HCT116 (cell line): ENCODE measurements around the gene PEAK3. TPM values are rescaled to one million over a fixed set of nuclear protein-coding genes. Genes with fewer than 3 reads are reported as not detected.

Experiments used
- ATAC-seq: fragments of 200-7000 bp; cut with Tn5 transposase; 2 replicates; pipeline ENCODE4 v1.9.1; 2020; ENCODE audit warnings: mild to moderate bottlenecking, moderate library complexity
- BruUV-seq: library from RNA; stranded (reverse); fragments of 400-500 nt; replicated peaks from 2 replicates; lab custom pipeline; 2021; lab: Mats Ljungman, UMichigan
- CTCF ChIA-PET: fragments of 300-600 bp; sonication (Branson Sonifier 250); formaldehyde crosslinking; loops from one replicate; lab custom pipeline; 2021; ENCODE audit warnings: antibody characterized with exemption; lab: Charles Lee
- POLR2A ChIA-PET: fragments of 300-600, 350-600 bp; sonication (Branson Sonifier 250); formaldehyde crosslinking; loops from one replicate; lab custom pipeline; 2021; ENCODE audit warnings: antibody characterized with exemption; lab: Charles Lee
- RAD21 ChIA-PET, 2 experiments: fragments of 300-600 bp; sonication (Branson Sonifier 250); formaldehyde crosslinking; loops; one replicate each; lab custom pipeline; 2023; ENCODE audit warnings: low total read pairs in 2 of 2; ENCODE audit not compliant: uncharacterized antibody in 2 of 2, unreplicated experiment in 2 of 2, low non-redundant PET in 1 of 2; lab: Charles Lee
- DNase-seq: peaks from one replicate; pipeline ENCODE4 v3.0.0-alpha.2; 2010; ENCODE audit warnings: low read depth, low spot score
- H2AFZ ChIP-seq: fragments of 200-600 bp; shearing (Covaris generic), sonication (generic); 2 replicates; pipeline ENCODE4 v1.6.1; 2017; ENCODE audit warnings: low read depth, mixed run types, mixed read lengths, antibody characterized with exemption, low read length; ENCODE audit not compliant: poor library complexity, severe bottlenecking
- H3K27ac ChIP-seq: 2 replicates; pipeline ENCODE4 v1.5.1; 2012; ENCODE audit warnings: low read depth, low read length
- H3K27me3 ChIP-seq: fragments of 200-600 bp; sonication (generic); 2 replicates; pipeline ENCODE4 v1.6.1; 2016; ENCODE audit warnings: mixed run types, low read length, mixed read lengths; ENCODE audit not compliant: insufficient read depth
- H3K36me3 ChIP-seq, 2 experiments: fragments of 200-500 bp in 1 of 2; fragments of 200-600 bp in 1 of 2; sonication (Bioruptor generic) in 1 of 2; sonication (generic) in 1 of 2; 2 replicates each; pipeline versions ENCODE4 v1.5.1 to v1.6.1; 2014 to 2016; ENCODE audit warnings: low read length in 2 of 2, inconsistent platforms in 1 of 2, mixed read lengths in 1 of 2, mixed run types in 1 of 2; ENCODE audit not compliant: insufficient read depth in 2 of 2, control insufficient read depth in 1 of 2
- H3K4me1 ChIP-seq, 2 experiments: fragments of 200-600 bp in 1 of 2; sonication (generic) in 1 of 2; 2 replicates each; pipeline versions ENCODE4 v1.5.1 to v1.6.1; 2012 to 2017; ENCODE audit warnings: low read length in 2 of 2, inconsistent platforms in 1 of 2, mild to moderate bottlenecking in 1 of 2, mixed read lengths in 1 of 2, mixed run types in 1 of 2, moderate library complexity in 1 of 2; ENCODE audit not compliant: insufficient read depth in 2 of 2, control insufficient read depth in 1 of 2
- H3K4me2 ChIP-seq: fragments of 200-600 bp; sonication (generic); 2 replicates; pipeline ENCODE4 v1.6.1; 2017; ENCODE audit warnings: mixed run types, low read length, mixed read lengths
- H3K4me3 ChIP-seq, 2 experiments: fragments of 200-600 bp in 1 of 2; sonication (generic) in 1 of 2; replicated peaks in 1 of 2; 2 replicates each; pipeline ENCODE4 v1.5.1; 2011 to 2016; ENCODE audit warnings: low read length in 2 of 2, control low read depth in 1 of 2, low read depth in 1 of 2, mild to moderate bottlenecking in 1 of 2, mixed read lengths in 1 of 2, mixed run types in 1 of 2
- H3K79me2 ChIP-seq: fragments of 200-600 bp; sonication (generic); 2 replicates; pipeline ENCODE4 v1.6.1; 2017; ENCODE audit warnings: mild to moderate bottlenecking, mixed run types, low read length, moderate library complexity, mixed read lengths; ENCODE audit not compliant: insufficient read depth
- H3K9ac ChIP-seq: fragments of 200-600 bp; sonication (generic); 2 replicates; pipeline ENCODE4 v1.6.1; 2016; ENCODE audit warnings: low read length, mixed read lengths
- H3K9me2 ChIP-seq: fragments of 200-600 bp; sonication (generic), shearing (Covaris generic); 2 replicates; pipeline ENCODE4 v1.6.1; 2017; ENCODE audit warnings: mixed run types, mild to moderate bottlenecking, moderate library complexity; ENCODE audit not compliant: insufficient read depth
- H3K9me3 ChIP-seq, 2 experiments: fragments of 200-500 bp in 1 of 2; fragments of 200-600 bp in 1 of 2; sonication (Bioruptor generic) in 1 of 2; sonication (generic) in 1 of 2; 2 replicates each; pipeline ENCODE4 v1.6.1; 2014 to 2017; ENCODE audit warnings: low read length in 2 of 2, mixed read lengths in 2 of 2, inconsistent platforms in 1 of 2, low read depth in 1 of 2, mild to moderate bottlenecking in 1 of 2, mixed run types in 1 of 2, moderate library complexity in 1 of 2; ENCODE audit not compliant: control insufficient read depth in 1 of 2, insufficient read depth in 1 of 2
- H4K20me1 ChIP-seq: fragments of 200-600 bp; sonication (generic), shearing (Covaris generic); 2 replicates; pipeline ENCODE4 v1.6.1; 2017; ENCODE audit warnings: mixed run types, mild to moderate bottlenecking, moderate library complexity; ENCODE audit not compliant: insufficient read depth
- CBX3 ChIP-seq: IDR thresholded peaks from 2 replicates; pipeline ENCODE4 v1.6.1; 2012; ENCODE audit warnings: low read depth
- EGR1 ChIP-seq: IDR thresholded peaks from 2 replicates; pipeline ENCODE4 v1.6.1; 2012; ENCODE audit warnings: low read depth
- ELF1 ChIP-seq: IDR thresholded peaks from 2 replicates; pipeline ENCODE4 v1.6.1; 2012; ENCODE audit warnings: low read depth, borderline replicate concordance
- EZH2 ChIP-seq: fragments of 200-600 bp; sonication (generic); IDR thresholded peaks from 2 replicates; pipeline ENCODE4 v1.6.1; 2017; ENCODE audit warnings: antibody characterized with exemption, mixed run types
- EZH2phosphoT487 ChIP-seq: fragments of 200-600 bp; IDR thresholded peaks from 2 replicates; pipeline ENCODE4 v1.6.1; 2018; ENCODE audit warnings: antibody characterized with exemption, borderline replicate concordance
- JUND ChIP-seq: IDR thresholded peaks from 2 replicates; pipeline ENCODE4 v1.6.1; 2012
- POLR2A ChIP-seq: IDR thresholded peaks from 2 replicates; pipeline ENCODE4 v1.7.0; 2011; ENCODE audit warnings: borderline replicate concordance; ENCODE audit not compliant: insufficient read depth, insufficient read length; ENCODE audit errors: extremely low read depth
- RAD21 ChIP-seq: IDR thresholded peaks from 2 replicates; pipeline ENCODE4 v1.6.1; 2012; ENCODE audit warnings: low read depth, mild to moderate bottlenecking
- YY1 ChIP-seq: IDR thresholded peaks from 2 replicates; pipeline ENCODE4 v1.6.1; 2011; ENCODE audit warnings: low read length, low read depth, moderate library complexity, mild to moderate bottlenecking; ENCODE audit not compliant: insufficient replicate concordance; ENCODE audit errors: extremely low read depth
- intact Hi-C: fragments of 100-400 bp; cut with micrococcal nuclease; formaldehyde crosslinking; loops from 2 replicates; pipeline ENCODE4 v1.10.0; 2022
- total RNA-seq: library from RNA; stranded (reverse); gene quantifications from one replicate; pipeline ENCODE4 v1.2.1, GENCODE V29; 2021; ENCODE audit not compliant: unreplicated experiment
- TF ChIP-seq, protein P1 (sequence below), 3 experiments: fragments of 200-600 bp in 1 of 3; sonication (generic) in 1 of 3; IDR thresholded peaks in 2 of 3; conservative IDR thresholded peaks in 1 of 3; 2 replicates each; pipeline ENCODE4 v1.5.1; 2012 to 2017; ENCODE audit warnings: low read depth in 2 of 3, low read length in 2 of 3, antibody characterized with exemption in 1 of 3, borderline replicate concordance in 1 of 3, control low read depth in 1 of 3, mild to moderate bottlenecking in 1 of 3, mixed read lengths in 1 of 3, mixed run types in 1 of 3, moderate library complexity in 1 of 3; ENCODE audit not compliant: insufficient read depth in 1 of 3
- TF ChIP-seq, protein P2 (sequence below): IDR thresholded peaks from 2 replicates; pipeline ENCODE4 v1.6.1; 2012
- TF ChIP-seq, protein P3 (sequence below): IDR thresholded peaks from 2 replicates; pipeline ENCODE4 v1.6.1; 2012; ENCODE audit warnings: low read depth

The PEAK3 gene
- total RNA-seq, 1 experiment from 2014 or later: not detected

DNA sequence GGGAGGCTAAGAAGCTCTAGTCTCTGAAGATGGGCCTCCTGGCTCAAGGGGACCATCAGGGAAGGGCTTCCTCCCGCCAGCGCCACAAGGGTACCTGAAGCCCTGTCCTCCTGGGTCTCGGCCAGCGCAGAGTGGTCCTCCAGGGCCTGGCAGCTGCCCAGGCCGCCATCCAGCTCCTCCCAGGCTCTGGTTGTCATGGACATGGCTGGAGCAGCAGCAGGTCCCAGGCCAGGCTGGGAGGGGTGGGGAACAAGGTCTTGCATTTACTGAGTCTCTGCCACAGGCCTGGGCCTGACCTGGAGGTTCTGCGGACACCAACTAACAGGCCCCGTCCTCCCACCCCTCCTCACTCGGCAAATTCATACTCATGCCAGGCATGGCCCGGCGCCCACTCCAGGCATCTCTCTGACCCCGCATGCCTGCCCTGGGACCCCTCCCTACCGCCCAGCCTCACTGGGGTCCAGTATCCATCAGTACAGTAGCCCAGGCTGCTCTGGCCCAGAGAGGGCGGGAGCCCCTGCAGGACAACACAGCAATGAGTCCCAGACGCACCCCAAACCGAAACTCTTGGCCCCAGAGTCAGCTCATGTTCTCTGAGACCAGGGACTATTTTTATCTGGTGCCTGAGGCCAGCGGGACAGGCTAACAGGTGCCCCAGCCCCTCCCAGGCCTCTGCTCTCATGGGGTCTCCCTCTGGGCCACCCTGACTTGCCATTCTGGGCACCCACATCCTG is 26.7 kb downstream of the PEAK3 start:
- H3K27ac ChIP-seq: no peak overlapping the region
- BruUV-seq: no TSS peak
- no peak overlapping the region for H3K4me3 ChIP-seq
- H3K79me2 ChIP-seq: no peaks in the 10 kb centered on the region
- no peaks in the 10 kb centered on the region; a peak in 1 of 4 replicates for H3K4me1 ChIP-seq
- H2AFZ ChIP-seq: no peak overlapping the region
- TF ChIP-seq EGR1: no peak
- TF ChIP-seq, protein P1, sequence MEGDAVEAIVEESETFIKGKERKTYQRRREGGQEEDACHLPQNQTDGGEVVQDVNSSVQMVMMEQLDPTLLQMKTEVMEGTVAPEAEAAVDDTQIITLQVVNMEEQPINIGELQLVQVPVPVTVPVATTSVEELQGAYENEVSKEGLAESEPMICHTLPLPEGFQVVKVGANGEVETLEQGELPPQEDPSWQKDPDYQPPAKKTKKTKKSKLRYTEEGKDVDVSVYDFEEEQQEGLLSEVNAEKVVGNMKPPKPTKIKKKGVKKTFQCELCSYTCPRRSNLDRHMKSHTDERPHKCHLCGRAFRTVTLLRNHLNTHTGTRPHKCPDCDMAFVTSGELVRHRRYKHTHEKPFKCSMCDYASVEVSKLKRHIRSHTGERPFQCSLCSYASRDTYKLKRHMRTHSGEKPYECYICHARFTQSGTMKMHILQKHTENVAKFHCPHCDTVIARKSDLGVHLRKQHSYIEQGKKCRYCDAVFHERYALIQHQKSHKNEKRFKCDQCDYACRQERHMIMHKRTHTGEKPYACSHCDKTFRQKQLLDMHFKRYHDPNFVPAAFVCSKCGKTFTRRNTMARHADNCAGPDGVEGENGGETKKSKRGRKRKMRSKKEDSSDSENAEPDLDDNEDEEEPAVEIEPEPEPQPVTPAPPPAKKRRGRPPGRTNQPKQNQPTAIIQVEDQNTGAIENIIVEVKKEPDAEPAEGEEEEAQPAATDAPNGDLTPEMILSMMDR (IDR thresholded peaks at IDR 0.05 in 2 of 3, conservative IDR thresholded peaks at IDR 0.05 in 1 of 3; ENCODE audit: borderline replicate concordance in 1 of 3, insufficient read depth in 1 of 3, low read depth in 2 of 3, low read length in 2 of 3): no peak
- TF ChIP-seq RAD21: no peak
- no peak for TF ChIP-seq EZH2phosphoT487
- TF ChIP-seq, protein P2, sequence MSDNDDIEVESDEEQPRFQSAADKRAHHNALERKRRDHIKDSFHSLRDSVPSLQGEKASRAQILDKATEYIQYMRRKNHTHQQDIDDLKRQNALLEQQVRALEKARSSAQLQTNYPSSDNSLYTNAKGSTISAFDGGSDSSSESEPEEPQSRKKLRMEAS: no peak
- no peak for TF ChIP-seq CBX3
- TF ChIP-seq EZH2: no peak
- no peak for TF ChIP-seq YY1
- TF ChIP-seq JUND: no peak
- TF ChIP-seq POLR2A: no peak
- no peak for TF ChIP-seq ELF1
- TF ChIP-seq, protein P3, sequence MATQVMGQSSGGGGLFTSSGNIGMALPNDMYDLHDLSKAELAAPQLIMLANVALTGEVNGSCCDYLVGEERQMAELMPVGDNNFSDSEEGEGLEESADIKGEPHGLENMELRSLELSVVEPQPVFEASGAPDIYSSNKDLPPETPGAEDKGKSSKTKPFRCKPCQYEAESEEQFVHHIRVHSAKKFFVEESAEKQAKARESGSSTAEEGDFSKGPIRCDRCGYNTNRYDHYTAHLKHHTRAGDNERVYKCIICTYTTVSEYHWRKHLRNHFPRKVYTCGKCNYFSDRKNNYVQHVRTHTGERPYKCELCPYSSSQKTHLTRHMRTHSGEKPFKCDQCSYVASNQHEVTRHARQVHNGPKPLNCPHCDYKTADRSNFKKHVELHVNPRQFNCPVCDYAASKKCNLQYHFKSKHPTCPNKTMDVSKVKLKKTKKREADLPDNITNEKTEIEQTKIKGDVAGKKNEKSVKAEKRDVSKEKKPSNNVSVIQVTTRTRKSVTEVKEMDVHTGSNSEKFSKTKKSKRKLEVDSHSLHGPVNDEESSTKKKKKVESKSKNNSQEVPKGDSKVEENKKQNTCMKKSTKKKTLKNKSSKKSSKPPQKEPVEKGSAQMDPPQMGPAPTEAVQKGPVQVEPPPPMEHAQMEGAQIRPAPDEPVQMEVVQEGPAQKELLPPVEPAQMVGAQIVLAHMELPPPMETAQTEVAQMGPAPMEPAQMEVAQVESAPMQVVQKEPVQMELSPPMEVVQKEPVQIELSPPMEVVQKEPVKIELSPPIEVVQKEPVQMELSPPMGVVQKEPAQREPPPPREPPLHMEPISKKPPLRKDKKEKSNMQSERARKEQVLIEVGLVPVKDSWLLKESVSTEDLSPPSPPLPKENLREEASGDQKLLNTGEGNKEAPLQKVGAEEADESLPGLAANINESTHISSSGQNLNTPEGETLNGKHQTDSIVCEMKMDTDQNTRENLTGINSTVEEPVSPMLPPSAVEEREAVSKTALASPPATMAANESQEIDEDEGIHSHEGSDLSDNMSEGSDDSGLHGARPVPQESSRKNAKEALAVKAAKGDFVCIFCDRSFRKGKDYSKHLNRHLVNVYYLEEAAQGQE: no peak
- H3K36me3 ChIP-seq: no peaks in the 10 kb centered on the region
- ChIA-PET RAD21 (no interaction called here), POLR2A (no interaction called here), CTCF (no interaction called here)
- no peaks in the 10 kb centered on the region for H3K27me3 ChIP-seq
- H3K9me3 ChIP-seq: no peaks in the 10 kb centered on the region
- intact Hi-C loops: no loop called here
- ATAC-seq: no peak
- H3K9me2 ChIP-seq: no peaks in the 10 kb centered on the region
- no peaks in the 10 kb centered on the region for H4K20me1 ChIP-seq
- no peak overlapping the region for H3K9ac ChIP-seq
- H3K4me2 ChIP-seq: no peak overlapping the region
- DNase-seq: no peak
